Adrenal gland (tissue), 12 donors: ENCODE results near the gene UFD1. TPM values are rescaled to one million over a fixed set of nuclear protein-coding genes. Genes with fewer than 3 reads are reported as not detected.

ENCODE experiments used
- DNase-seq, 7 donors: peaks; one replicate each; pipeline ENCODE4 v3.0.0-alpha.2; 2019 to 2020
- H3K27ac ChIP-seq, 5 donors: fragments of 200-600 bp; sonication (generic) in 4 of 5; 1 replicate in 3 of 5; 2 replicates in 2 of 5; pipeline versions ENCODE4 v1.5.1 to v1.8.0; 2016 to 2020; ENCODE audit warnings: mild to moderate bottlenecking in 1 of 5
- H3K27me3 ChIP-seq: fragments of 200-600 bp; 2 replicates; pipeline ENCODE4 v1.8.0; 2021
- H3K36me3 ChIP-seq, 2 donors: fragments of 200-600 bp; replicated peaks in 1 of 2; 1 replicate in 1 of 2; 2 replicates in 1 of 2; pipeline versions ENCODE4 v1.5.1 to v1.8.0; 2018 to 2022
- H3K4me1 ChIP-seq, 2 donors: fragments of 200-600 bp; replicated peaks in 1 of 2; 1 replicate in 1 of 2; 2 replicates in 1 of 2; pipeline versions ENCODE4 v1.5.1 to v1.8.0; 2018 to 2021
- H3K4me3 ChIP-seq, 4 donors: fragments of 200-600 bp; sonication (generic) in 3 of 4; one replicate each; pipeline ENCODE4 v1.5.1; 2016 to 2018
- H3K9me3 ChIP-seq, 3 donors: fragments of 200-600 bp; sonication (generic) in 1 of 3; replicated peaks in 1 of 3; 1 replicate in 2 of 3; 2 replicates in 1 of 3; pipeline versions ENCODE4 v1.5.1 to v1.8.0; 2016 to 2021
- POLR2A ChIP-seq, 2 donors: fragments of 450-650 bp; IDR thresholded peaks; one replicate each; pipeline ENCODE4 v1.6.1; 2017; ENCODE audit warnings: antibody characterized with exemption in 2 of 2, mild to moderate bottlenecking in 2 of 2, moderate library complexity in 1 of 2
- WGBS, 4 donors: extraction: QIAGEN DNeasy Blood & Tissue Kit in 2 of 4; methylation state at CpG; one replicate each; pipeline versions ENCODE4 v1.1.5 to v1.1.7; 2013 to 2017; 5-methylcytosine and 5-hydroxymethylcytosine counted together
- intact Hi-C, 2 donors: fragments of 100-400 bp; cut with DNase I; formaldehyde crosslinking; loops; one replicate each; pipeline versions ENCODE4 v1.14.1 to v1.15.0; 2022 to 2023
- polyA plus RNA-seq, 3 donors: library from polyadenylated mRNA; stranded (reverse); fragments of 200-250 nt in 2 of 3; fragments of 350-450 nt in 1 of 3; fragmentation: Illumina TruSeq in 1 of 3; extraction: RNeasy Lipid Tissue Mini Kit (QIAGEN cat#74804) in 1 of 3; gene quantifications; one replicate each; pipeline ENCODE4 v1.2.3, GENCODE V29; 2013 to 2014
- total RNA-seq, 9 donors: library from RNA; depleted of rRNA in 4 of 9; stranded (reverse); fragments of >200 nt in 4 of 9; fragments of 120-200 nt in 1 of 9; fragmentation: NEBNext Ultra II Directional in 1 of 9; extraction: Animal tissue kit (Norgen Biotek cat#: 25700) in 1 of 9; gene quantifications; one replicate each; pipeline versions ENCODE4 v1.1.0 to v1.2.4, GENCODE V29; 2013 to 2023
- TF ChIP-seq, protein P1 (sequence below), 6 experiments: fragments of 450-650 bp in 4 of 6; fragments of 200-600 bp in 2 of 6; sonication (generic) in 1 of 6; IDR thresholded peaks; 1 replicate in 5 of 6; 2 replicates in 1 of 6; pipeline versions ENCODE4 v1.5.1 to v1.8.0; 2016 to 2021; ENCODE audit warnings: antibody characterized with exemption in 6 of 6, mild to moderate bottlenecking in 2 of 6, moderate library complexity in 1 of 6
- donor health status: healthy with polysubstance abuse.
- donor health status: Bipolar disorder and iron deficiency.
- donor health status: DM: yes; HTN: yes; CAD: no.
- donor health status: DM: no; HTN: no; CAD: no.
- donor health status: DM: no; HTN: no; CAD: no.
- donor health status: DM: yes; HTN: yes; CAD: no.

UFD1 gene
- total and polyA plus RNA-seq, 12 donors, result 20.1 to 128 (median 45.6) TPM

DNA sequence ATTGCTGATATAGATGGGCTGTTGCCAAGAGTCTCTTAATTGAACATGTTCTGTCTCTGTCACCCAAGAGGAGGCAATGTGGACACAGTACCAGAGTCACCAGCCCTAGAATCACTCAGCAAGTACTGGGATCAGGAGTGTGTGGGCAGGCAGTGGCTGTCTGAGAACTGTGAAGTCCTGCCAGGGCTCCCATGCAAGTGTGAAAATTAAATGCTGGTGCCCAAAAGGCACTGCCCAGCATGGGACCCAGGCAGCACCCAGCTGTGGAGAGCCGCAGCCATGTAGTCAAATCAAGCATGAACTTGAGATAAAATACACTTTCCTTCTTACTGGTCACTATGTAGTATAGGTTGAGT is 67.3 kb downstream of the UFD1 start:
- DNase-seq, result no peak
- Histone ChIP-seq H3K36me3 (peaks cover 0 to 37% of the 10 kb centered on the region in 2 donors), H3K27me3 (no peaks in the 10 kb centered on the region), H3K4me1 (peaks cover 0 to 9% of the 10 kb centered on the region in 2 donors), H3K27ac (no peak overlapping the region), H3K4me3 (no peak overlapping the region), H3K9me3 (no peaks in the 10 kb centered on the region)
- intact Hi-C loops, result no loop called here
- TF ChIP-seq POLR2A (IDR thresholded peaks at IDR 0.05), result no peak
- TF ChIP-seq, protein P1, sequence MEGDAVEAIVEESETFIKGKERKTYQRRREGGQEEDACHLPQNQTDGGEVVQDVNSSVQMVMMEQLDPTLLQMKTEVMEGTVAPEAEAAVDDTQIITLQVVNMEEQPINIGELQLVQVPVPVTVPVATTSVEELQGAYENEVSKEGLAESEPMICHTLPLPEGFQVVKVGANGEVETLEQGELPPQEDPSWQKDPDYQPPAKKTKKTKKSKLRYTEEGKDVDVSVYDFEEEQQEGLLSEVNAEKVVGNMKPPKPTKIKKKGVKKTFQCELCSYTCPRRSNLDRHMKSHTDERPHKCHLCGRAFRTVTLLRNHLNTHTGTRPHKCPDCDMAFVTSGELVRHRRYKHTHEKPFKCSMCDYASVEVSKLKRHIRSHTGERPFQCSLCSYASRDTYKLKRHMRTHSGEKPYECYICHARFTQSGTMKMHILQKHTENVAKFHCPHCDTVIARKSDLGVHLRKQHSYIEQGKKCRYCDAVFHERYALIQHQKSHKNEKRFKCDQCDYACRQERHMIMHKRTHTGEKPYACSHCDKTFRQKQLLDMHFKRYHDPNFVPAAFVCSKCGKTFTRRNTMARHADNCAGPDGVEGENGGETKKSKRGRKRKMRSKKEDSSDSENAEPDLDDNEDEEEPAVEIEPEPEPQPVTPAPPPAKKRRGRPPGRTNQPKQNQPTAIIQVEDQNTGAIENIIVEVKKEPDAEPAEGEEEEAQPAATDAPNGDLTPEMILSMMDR (IDR thresholded peaks at IDR 0.05), result no peak
- 92 to 100% (median 97%) methylated on average over 1 of the region's 1 CpG for WGBS, 4 donors

DNA sequence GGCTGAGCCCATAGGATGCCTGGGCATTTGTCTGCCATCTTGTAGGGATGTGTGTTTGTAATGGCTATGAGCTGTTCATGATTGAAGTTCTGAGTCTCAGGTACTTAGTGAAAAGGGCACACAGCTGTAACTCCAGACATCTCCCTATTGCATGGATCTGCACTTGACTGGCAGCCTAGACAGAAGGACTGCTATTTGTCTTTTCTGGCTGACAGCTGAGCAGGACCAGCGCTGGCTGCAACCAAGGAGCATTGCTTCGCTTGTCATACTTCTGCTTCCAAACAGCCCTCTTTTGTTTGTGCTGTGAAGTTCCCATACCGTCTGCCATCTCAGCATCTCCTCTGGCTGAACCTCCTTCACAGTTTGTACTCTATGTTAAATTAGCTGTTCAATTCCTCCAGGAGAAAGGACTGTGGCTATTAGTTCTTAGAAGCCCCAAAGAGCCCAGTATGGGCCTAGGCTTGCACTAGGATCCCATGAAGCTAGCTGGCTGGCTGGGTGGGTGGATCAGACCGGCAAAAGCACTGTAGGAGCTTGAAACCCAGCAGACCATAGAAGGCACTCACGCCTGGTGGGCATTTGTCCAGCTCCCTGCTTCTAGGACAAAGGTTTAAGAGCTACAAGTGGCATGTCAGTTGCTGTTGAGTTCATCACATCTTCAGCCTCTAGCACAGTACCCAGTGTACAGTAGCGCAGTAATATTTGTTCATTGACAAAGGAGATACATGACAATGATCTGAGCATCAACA is 67.9 kb downstream of the UFD1 start:
- Histone ChIP-seq H3K27ac (no peak overlapping the region), H3K4me3 (no peak overlapping the region), H3K27me3 (no peaks in the 10 kb centered on the region), H3K9me3 (no peaks in the 10 kb centered on the region), H3K36me3 (peaks cover 0 to 42% of the 10 kb centered on the region in 2 donors), H3K4me1 (peaks cover 0 to 9% of the 10 kb centered on the region in 2 donors)
- no peak for DNase-seq
- WGBS, 4 donors, result 93 to 96% (median 95%) methylated on average over 5 to 6 of the region's 6 CpGs
- TF ChIP-seq, protein P1 (IDR thresholded peaks at IDR 0.05), result no peak
- TF ChIP-seq POLR2A (IDR thresholded peaks at IDR 0.05), result no peak
- intact Hi-C loops, result no loop called here

GRCh38 chr22:19407649-19408606 is 71.1 kb downstream of the UFD1 start:
- DNase-seq, result peak in 5 of 7 donors; percentile 18 to 82 (median 38)
- 58 to 76% (median 71%) methylated on average over 14 to 16 of the region's 16 CpGs for WGBS, 4 donors
- Histone ChIP-seq H3K4me3 (no peak overlapping the region), H3K27ac (no peak overlapping the region), H3K9me3 (no peaks in the 10 kb centered on the region), H3K27me3 (no peaks in the 10 kb centered on the region), H3K4me1 (peaks cover 5% of the 10 kb centered on the region in 2 donors), H3K36me3 (peaks cover 0 to 52% of the 10 kb centered on the region in 2 donors)
- intact Hi-C loops, result no loop called here
- no peak for TF ChIP-seq POLR2A (IDR thresholded peaks at IDR 0.05)
- TF ChIP-seq, protein P1 (IDR thresholded peaks at IDR 0.05), result no peak

GRCh38 chr22:19406846-19407245 is 72.1 kb downstream of the UFD1 start:
- TF ChIP-seq, protein P1 (IDR thresholded peaks at IDR 0.05), result no peak
- no peak for TF ChIP-seq POLR2A (IDR thresholded peaks at IDR 0.05)
- intact Hi-C loops, result no loop called here
- Histone ChIP-seq H3K9me3 (no peaks in the 10 kb centered on the region), H3K36me3 (peaks cover 0 to 52% of the 10 kb centered on the region in 2 donors), H3K4me1 (peaks cover 0 to 5% of the 10 kb centered on the region in 2 donors), H3K4me3 (no peak overlapping the region), H3K27me3 (no peaks in the 10 kb centered on the region), H3K27ac (no peak overlapping the region)
- WGBS, 4 donors, result 80 to 93% (median 84%) methylated on average over 4 of the region's 4 CpGs
- no peak for DNase-seq
